AG09319 (cell line): Measurements from ENCODE around the gene LRFN4.

Experiments used
- DNase-seq: peaks from one replicate; pipeline ENCODE4 v3.0.0-alpha.2; 2010; ENCODE audit warnings: low read depth; ENCODE audit errors: extremely low read depth
- TF ChIP-seq, protein P1 (sequence below): IDR thresholded peaks from 2 replicates; pipeline ENCODE4 v1.5.1; 2011; ENCODE audit warnings: low read depth, mild to moderate bottlenecking, inconsistent platforms, low read length, moderate library complexity

LRFN4 gene

GRCh38 chr11:66863428-66864125 is 6.7 kb downstream of the LRFN4 start:
- no peak for DNase-seq
- TF ChIP-seq, protein P1, sequence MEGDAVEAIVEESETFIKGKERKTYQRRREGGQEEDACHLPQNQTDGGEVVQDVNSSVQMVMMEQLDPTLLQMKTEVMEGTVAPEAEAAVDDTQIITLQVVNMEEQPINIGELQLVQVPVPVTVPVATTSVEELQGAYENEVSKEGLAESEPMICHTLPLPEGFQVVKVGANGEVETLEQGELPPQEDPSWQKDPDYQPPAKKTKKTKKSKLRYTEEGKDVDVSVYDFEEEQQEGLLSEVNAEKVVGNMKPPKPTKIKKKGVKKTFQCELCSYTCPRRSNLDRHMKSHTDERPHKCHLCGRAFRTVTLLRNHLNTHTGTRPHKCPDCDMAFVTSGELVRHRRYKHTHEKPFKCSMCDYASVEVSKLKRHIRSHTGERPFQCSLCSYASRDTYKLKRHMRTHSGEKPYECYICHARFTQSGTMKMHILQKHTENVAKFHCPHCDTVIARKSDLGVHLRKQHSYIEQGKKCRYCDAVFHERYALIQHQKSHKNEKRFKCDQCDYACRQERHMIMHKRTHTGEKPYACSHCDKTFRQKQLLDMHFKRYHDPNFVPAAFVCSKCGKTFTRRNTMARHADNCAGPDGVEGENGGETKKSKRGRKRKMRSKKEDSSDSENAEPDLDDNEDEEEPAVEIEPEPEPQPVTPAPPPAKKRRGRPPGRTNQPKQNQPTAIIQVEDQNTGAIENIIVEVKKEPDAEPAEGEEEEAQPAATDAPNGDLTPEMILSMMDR: no peak

- DNase-seq: no peak
- TF ChIP-seq, protein P1: no peak
Measured at GRCh38 chr11:66864172-66864901, 7.5 kb downstream of the LRFN4 start.

DNA sequence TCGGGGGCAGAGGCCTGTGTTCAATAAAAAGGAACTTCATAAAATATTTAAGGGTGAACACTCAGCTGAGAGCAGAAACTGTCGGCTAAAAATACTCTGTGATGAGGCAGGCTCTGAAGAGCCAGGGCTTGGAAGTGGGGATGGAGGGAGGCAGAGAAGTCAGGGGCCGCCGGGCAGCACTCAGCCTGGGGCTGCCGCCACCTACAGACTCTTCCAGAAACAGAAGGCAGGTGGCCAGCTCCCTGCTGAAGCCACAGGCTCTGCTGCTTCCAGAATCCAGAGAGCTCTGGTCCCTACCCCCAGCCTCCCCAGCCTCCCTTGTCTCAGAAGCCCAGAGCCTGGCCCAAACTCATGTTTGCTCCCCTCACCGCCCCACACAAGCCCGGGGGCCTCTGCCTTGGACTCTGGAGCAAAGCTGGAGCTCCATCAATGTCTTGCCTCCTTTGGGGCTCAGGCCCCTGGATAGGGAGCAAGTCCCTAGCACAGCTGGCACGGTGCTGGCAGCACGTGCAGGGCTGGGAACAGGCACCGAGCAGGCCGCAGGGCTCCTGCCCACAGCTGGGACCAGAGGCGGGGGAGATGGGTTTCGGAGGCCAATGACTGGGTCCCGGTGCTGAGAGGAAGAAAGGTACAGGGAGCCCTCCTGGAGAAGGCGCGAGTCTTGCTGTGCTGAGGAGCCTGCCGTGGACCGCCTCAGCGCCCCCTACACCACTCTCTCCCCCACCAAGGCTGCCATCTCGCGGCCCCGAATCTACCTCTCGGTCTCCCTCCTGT is 8.2 kb downstream of the LRFN4 start:
- TF ChIP-seq, protein P1: no peak
- DNase-seq: no peak

- TF ChIP-seq, protein P1: no peak
- DNase-seq: no peak
Measured at GRCh38 chr11:66866007-66866406, 9.1 kb downstream of the LRFN4 start.

GRCh38 chr11:66866511-66866986 is 9.7 kb downstream of the LRFN4 start:
- no peak for DNase-seq
- TF ChIP-seq, protein P1: no peak

GRCh38 chr11:66867425-66868040 is 10.7 kb downstream of the LRFN4 start:
- no peak for DNase-seq

More at GRCh38 chr11:66867425-66868040, 10.7 kb downstream of the LRFN4 start:
- TF ChIP-seq, protein P1: no peak
